ENCODE data around the gene RNF166. TPM values are rescaled to one million over a fixed set of nuclear protein-coding genes. Genes with fewer than 3 reads are reported as not detected.

The RNF166 gene
- total RNA-seq, 2 experiments from 2014 or later = 80.7 to 82.4 TPM

GRCh38 chr16:88713568-88714419, 7.6 kb upstream of the RNF166 start:
- Mint-ChIP-seq H3K9me3 (no peaks in the 10 kb centered on the region), H3K4me1 (ENCODE audit: low read depth) (no peaks in the 10 kb centered on the region), H3K27ac (no peak overlapping the region), H3K27me3 (no peaks in the 10 kb centered on the region), H3K4me3 (no peak overlapping the region), H3K36me3 (ENCODE audit: low read depth) (peaks cover 14% of the 10 kb centered on the region)
- POLR2A ChIA-PET = no interaction called here
- DNase-seq (no peak), ATAC-seq (no peak)
- CTCF ChIA-PET = no interaction called here
- intact Hi-C loops (cut with micrococcal nuclease) = no loop called here
- no peak for TF ChIP-seq CTCF (IDR thresholded peaks at IDR 0.05)

- ChIA-PET CTCF (no interaction called here), POLR2A (no interaction called here)
- Mint-ChIP-seq H3K9me3 (no peaks in the 10 kb centered on the region), H3K27ac (no peak overlapping the region), H3K4me3 (no peak overlapping the region), H3K27me3 (no peaks in the 10 kb centered on the region), H3K4me1 (ENCODE audit: low read depth) (peaks cover 2% of the 10 kb centered on the region), H3K36me3 (ENCODE audit: low read depth) (peaks cover 10% of the 10 kb centered on the region)
- no peak for TF ChIP-seq CTCF (IDR thresholded peaks at IDR 0.05)
- ATAC-seq (no peak), DNase-seq (no peak)
- intact Hi-C loops (cut with micrococcal nuclease) = no loop called here
Observed at GRCh38 chr16:88713054-88713453, 6.8 kb upstream of the RNF166 start.

GRCh38 chr16:88712362-88712979, 6.3 kb upstream of the RNF166 start:
- no peak for TF ChIP-seq CTCF (IDR thresholded peaks at IDR 0.05)
- Mint-ChIP-seq H3K36me3 (ENCODE audit: low read depth) (peaks cover 9% of the 10 kb centered on the region), H3K27me3 (no peaks in the 10 kb centered on the region), H3K4me3 (no peak overlapping the region), H3K9me3 (no peaks in the 10 kb centered on the region), H3K27ac (no peak overlapping the region), H3K4me1 (ENCODE audit: low read depth) (peaks cover 4% of the 10 kb centered on the region)
- CTCF ChIA-PET = no interaction called here
- POLR2A ChIA-PET = interaction anchor here (1.6 kb wide), 1 partner anchor 11 kb away, joined by 3 read pairs; no protein-coding TSS in a partner anchor
- DNase-seq = no peak
- no peak for ATAC-seq
- intact Hi-C loops (cut with micrococcal nuclease) = no loop called here

GRCh38 chr16:88711750-88712340, 5.6 kb upstream of the RNF166 start:
- DNase-seq = no peak
- Mint-ChIP-seq H3K27me3 (no peaks in the 10 kb centered on the region), H3K4me3 (no peak overlapping the region), H3K4me1 (ENCODE audit: low read depth) (peaks cover 10% of the 10 kb centered on the region), H3K36me3 (ENCODE audit: low read depth) (peaks cover 3% of the 10 kb centered on the region), H3K27ac (no peak overlapping the region), H3K9me3 (no peaks in the 10 kb centered on the region)
- POLR2A ChIA-PET = interaction anchor here (1.6 kb wide), 1 partner anchor 10 kb away, joined by 3 read pairs; no protein-coding TSS in a partner anchor
- intact Hi-C loops (cut with micrococcal nuclease) = no loop called here
- ATAC-seq = no peak
- no peak for TF ChIP-seq CTCF (IDR thresholded peaks at IDR 0.05)
- CTCF ChIA-PET = interaction anchor here (0.6 kb wide), 1 partner anchor 740 kb away, joined by 3 read pairs; no protein-coding TSS in a partner anchor

- Mint-ChIP-seq H3K36me3 (ENCODE audit: low read depth) (peaks cover 2% of the 10 kb centered on the region), H3K4me1 (ENCODE audit: low read depth) (peaks cover 10% of the 10 kb centered on the region), H3K27ac (no peak overlapping the region), H3K9me3 (no peaks in the 10 kb centered on the region), H3K4me3 (no peak overlapping the region), H3K27me3 (no peaks in the 10 kb centered on the region)
- intact Hi-C loops (cut with micrococcal nuclease) = no loop called here
- TF ChIP-seq CTCF (IDR thresholded peaks at IDR 0.05) = no peak
- ChIA-PET POLR2A (interaction anchor here (1.2 kb wide), 2 partner anchors 9 to 92 kb away, joined by 3 read pairs; no protein-coding TSS in a partner anchor), CTCF (no interaction called here)
- ATAC-seq (no peak), DNase-seq (no peak)
Observed at GRCh38 chr16:88710556-88710955, 4.3 kb upstream of the RNF166 start.
